K562 (cell line): ENCODE measurements around the gene SRSF5. TPM values are rescaled to one million over a fixed set of nuclear protein-coding genes. Genes with fewer than 3 reads are reported as not detected.

Source experiments
- ATAC-seq: fragments of 200-7000 bp; cut with Tn5 transposase; 3 replicates; pipeline ENCODE4 v1.9.1; 2020; ENCODE audit warnings: moderate library complexity
- BruUV-seq: library from RNA; stranded (reverse); fragments of 400-500 nt; replicated peaks from 2 replicates; lab custom pipeline; 2021; lab: Mats Ljungman, UMichigan
- CTCF ChIA-PET: fragments of 300-600 bp; formaldehyde crosslinking; extraction: SDS; loops from one replicate; lab custom pipeline; 2021; ENCODE audit warnings: low intra/inter-chr PET ratio; lab: Yijun Ruan, JAX
- POLR2A ChIA-PET: fragments of 300-600, 350-650 bp; sonication (Branson Sonifier 250); formaldehyde crosslinking; extraction: SDS; loops from one replicate; lab custom pipeline; 2021; ENCODE audit warnings: antibody characterized with exemption, inconsistent platforms; lab: Yijun Ruan, JAX
- DNase-seq, 4 experiments: peaks; one replicate each; pipeline versions ENCODE4 v3.0.0 to v3.0.0-alpha.2; 2011 to 2018; ENCODE audit warnings: low spot score in 3 of 4, mixed read lengths in 3 of 4; ENCODE audit errors: extremely low read depth in 1 of 4
- FAIRE-seq: peaks from 2 replicates; lab custom pipeline; 2011; peaks lifted over from hg19 to GRCh38; lab: Jason Lieb, UNC
- H2AFZ ChIP-seq: 2 replicates; pipeline ENCODE4 v1.6.0; 2011; ENCODE audit warnings: low read depth, low read length, control low read depth, inconsistent platforms
- H3K27ac ChIP-seq: fragments of 200-600 bp; 3 replicates; pipeline ENCODE4 v1.8.0; 2011; ENCODE audit warnings: low read depth, mild to moderate bottlenecking, control low read depth, inconsistent platforms, low read length, moderate library complexity, mixed read lengths; ENCODE audit errors: extremely low read depth
- H3K27me3 ChIP-seq, 2 experiments: fragments of 300-600 bp in 1 of 2; 2 replicates in 1 of 2; 3 replicates in 1 of 2; pipeline versions ENCODE4 v1.6.0 to v1.8.0; 2011; ENCODE audit warnings: inconsistent platforms in 2 of 2, low read length in 2 of 2, mild to moderate bottlenecking in 1 of 2, mixed read lengths in 1 of 2, moderate library complexity in 1 of 2; ENCODE audit not compliant: control insufficient read depth in 2 of 2, insufficient read depth in 2 of 2
- H3K36me3 ChIP-seq: fragments of 300-600 bp; 3 replicates; pipeline ENCODE4 v1.8.0; 2011; ENCODE audit warnings: mild to moderate bottlenecking, low read length, inconsistent platforms; ENCODE audit not compliant: control insufficient read depth, insufficient read depth
- H3K4me1 ChIP-seq, 2 experiments: fragments of 200-600 bp in 1 of 2; replicated peaks in 1 of 2; 2 replicates in 1 of 2; 3 replicates in 1 of 2; pipeline versions ENCODE4 v1.5.1 to v1.8.0; 2011; ENCODE audit warnings: inconsistent platforms in 2 of 2, low read length in 2 of 2, mild to moderate bottlenecking in 1 of 2, mixed read lengths in 1 of 2, moderate library complexity in 1 of 2; ENCODE audit not compliant: control insufficient read depth in 2 of 2, insufficient read depth in 2 of 2
- H3K4me2 ChIP-seq: 2 replicates; pipeline ENCODE4 v1.6.1; 2011; ENCODE audit warnings: low read length, control low read depth, inconsistent platforms, mixed read lengths; ENCODE audit not compliant: insufficient read depth
- H3K4me3 ChIP-seq: fragments of 200-600 bp; sonication (generic), shearing (Covaris generic); 2 replicates; pipeline ENCODE4 v1.5.1; 2016; ENCODE audit warnings: control low read depth, inconsistent platforms
- H3K79me2 ChIP-seq: fragments of 200-600 bp; 3 replicates; pipeline ENCODE4 v1.8.0; 2011; ENCODE audit warnings: low read length, inconsistent platforms; ENCODE audit not compliant: control insufficient read depth, insufficient read depth
- H3K9ac ChIP-seq, 2 experiments: 2 replicates each; pipeline versions ENCODE4 v1.6.0 to v1.6.1; 2011; ENCODE audit warnings: low read depth in 2 of 2, low read length in 2 of 2, control low read depth in 1 of 2, inconsistent platforms in 1 of 2, mild to moderate bottlenecking in 1 of 2, mixed read lengths in 1 of 2; ENCODE audit not compliant: insufficient read depth in 1 of 2
- H3K9me1 ChIP-seq: one replicate; pipeline ENCODE4 v1.6.0; 2011; ENCODE audit warnings: inconsistent platforms, mild to moderate bottlenecking, low read length, moderate library complexity; ENCODE audit not compliant: control insufficient read depth, insufficient read depth
- H3K9me3 ChIP-seq: replicated peaks from 2 replicates; pipeline ENCODE4 v1.5.1; 2011; ENCODE audit warnings: low read depth, low read length, inconsistent platforms; ENCODE audit not compliant: control insufficient read depth, insufficient read depth
- H4K20me1 ChIP-seq: replicated peaks from 2 replicates; pipeline ENCODE4 v1.6.1; 2011; ENCODE audit warnings: low read length, inconsistent platforms, mixed read lengths; ENCODE audit not compliant: control insufficient read depth, insufficient read depth
- EP400 ChIP-seq: fragments of 450-650 bp; IDR thresholded peaks from 2 replicates; pipeline ENCODE4 v1.6.1; 2017; ENCODE audit warnings: antibody characterized with exemption, mild to moderate bottlenecking, moderate library complexity
- FOXK2 ChIP-seq, 2 experiments: fragments of 450-650 bp; IDR thresholded peaks in 1 of 2; conservative IDR thresholded peaks in 1 of 2; 2 replicates each; pipeline ENCODE4 v1.6.1; 2016; ENCODE audit warnings: low read depth in 2 of 2, mild to moderate bottlenecking in 1 of 2
- GABPB1 ChIP-seq: sonication (generic); formaldehyde crosslinking; IDR thresholded peaks from 2 replicates; pipeline ENCODE4 v1.8.0; 2022; ENCODE audit warnings: mild to moderate bottlenecking, missing genetic modification reagents
- HDAC6 ChIP-seq: IDR thresholded peaks from 2 replicates; pipeline ENCODE4 v1.6.1; 2012; ENCODE audit warnings: low read depth, mild to moderate bottlenecking, control low read depth, inconsistent platforms, low read length, moderate library complexity
- HIVEP1 ChIP-seq: fragments of 250-450 bp; sonication (Bioruptor Pico); IDR thresholded peaks from 2 replicates; pipeline ENCODE4 v1.4.0; 2020; ENCODE audit warnings: mild to moderate bottlenecking
- ILK ChIP-seq: fragments of 450-650 bp; IDR thresholded peaks from 2 replicates; pipeline ENCODE4 v1.6.1; 2016; ENCODE audit warnings: missing genetic modification characterization, low read depth, mild to moderate bottlenecking, missing compliant biosample characterization, moderate library complexity, borderline replicate concordance
- MEIS2 ChIP-seq: fragments of 450-650 bp; IDR thresholded peaks from 2 replicates; pipeline ENCODE4 v1.6.1; 2014; ENCODE audit warnings: mild to moderate bottlenecking; ENCODE audit not compliant: partially characterized antibody
- PHF20 ChIP-seq: fragments of 450-650 bp; IDR thresholded peaks from 2 replicates; pipeline ENCODE4 v1.6.1; 2018; ENCODE audit not compliant: partially characterized antibody
- POLR2G ChIP-seq: fragments of 200-400 bp; formaldehyde crosslinking; IDR thresholded peaks from 2 replicates; pipeline ENCODE4 v1.6.1; 2017; ENCODE audit warnings: low read depth, mild to moderate bottlenecking, antibody characterized with exemption, low read length, moderate library complexity
- PPARD ChIP-seq: fragments of 250-450 bp; sonication (Bioruptor Pico); IDR thresholded peaks from 2 replicates; pipeline ENCODE4 v1.8.0; 2022; ENCODE audit warnings: inconsistent platforms, mild to moderate bottlenecking, moderate library complexity
- PRPF4 ChIP-seq: fragments of 200-400 bp; formaldehyde crosslinking; IDR thresholded peaks from one replicate; pipeline ENCODE4 v1.6.1; 2017; ENCODE audit warnings: low read length, low read depth, mild to moderate bottlenecking; ENCODE audit not compliant: insufficient read depth, poor library complexity, severe bottlenecking
- RBM25 ChIP-seq: fragments of 200-400 bp; formaldehyde crosslinking; IDR thresholded peaks from 2 replicates; pipeline ENCODE4 v1.6.1; 2018; ENCODE audit warnings: low read length, low read depth, moderate library complexity; ENCODE audit not compliant: severe bottlenecking
- SAFB2 ChIP-seq: fragments of 200-400 bp; formaldehyde crosslinking; IDR thresholded peaks from 2 replicates; pipeline ENCODE4 v1.6.1; 2018; ENCODE audit warnings: borderline replicate concordance, low read length, low read depth, moderate library complexity; ENCODE audit not compliant: severe bottlenecking
- TRIM28 ChIP-seq: fragments of 450-650 bp; IDR thresholded peaks from 2 replicates; pipeline ENCODE4 v1.6.1; 2017
- ZNF224 ChIP-seq: sonication (generic); formaldehyde crosslinking; IDR thresholded peaks from 2 replicates; pipeline ENCODE4 v1.8.0; 2022; ENCODE audit warnings: mild to moderate bottlenecking, missing genetic modification reagents
- ZNF253 ChIP-seq: fragments of 250-450 bp; sonication (Bioruptor Pico); conservative IDR thresholded peaks from 2 replicates; pipeline ENCODE4 v1.6.1; 2021; ENCODE audit warnings: mild to moderate bottlenecking
- ZNF431 ChIP-seq: sonication (generic); formaldehyde crosslinking; IDR thresholded peaks from 2 replicates; pipeline ENCODE4 v1.8.0; 2022; ENCODE audit warnings: mild to moderate bottlenecking, missing genetic modification reagents
- ZNF589 ChIP-seq: fragments of 200-800 bp; sonication (Bioruptor generic); IDR thresholded peaks from 2 replicates; pipeline ENCODE4 v1.6.1; 2016; ENCODE audit warnings: low read depth, missing genetic modification characterization, missing compliant biosample characterization
- whole genome bisulfite sequencing: fragments of 100-300 bp; shearing (Covaris generic); methylation state at CpG from one replicate; pipeline ENCODE4 v1.1.6; 2016; ENCODE audit warnings: low coverage, mixed read lengths; ENCODE audit not compliant: insufficient coverage; ENCODE audit errors: missing lambda C conversion rate; 5-methylcytosine and 5-hydroxymethylcytosine counted together
- in situ Hi-C: fragments of 300-500 bp; cut with MboI; formaldehyde crosslinking; loops from 4 replicates; pipeline ENCODE4 v1.15.0; 2018; ENCODE audit warnings: inconsistent platforms, mixed read lengths
- intact Hi-C: fragments of 100-400 bp; cut with micrococcal nuclease; formaldehyde crosslinking; loops from 2 replicates; pipeline ENCODE4 v1.14.2; 2022
- polyA plus RNA-seq, 8 experiments: library from polyadenylated mRNA; depleted of rRNA in 4 of 8; stranded (reverse) in 5 of 8; unstranded in 3 of 8; fragments of >200 nt; fragmentation: Nextera tagmentation in 2 of 8; fragmentation: Illumina TruSeq in 1 of 8; extraction: Ambion mirVana in 2 of 8; extraction: Trizol in 1 of 8; gene quantifications; 2 replicates each; pipeline versions ENCODE4 v1.2.1 to v1.2.3, GENCODE V29; 2011 to 2014; ENCODE audit warnings: inconsistent platforms in 1 of 8, missing spikeins in 1 of 8
- total RNA-seq, 7 experiments: library from RNA; depleted of rRNA in 6 of 7; stranded (reverse); fragments of >200 nt in 6 of 7; fragmentation: Illumina TruSeq in 2 of 7; extraction: Trizol in 2 of 7; gene quantifications; 2 replicates each; pipeline versions ENCODE4 v1.2.1 to v1.2.3, GENCODE V29; 2011 to 2021; ENCODE audit warnings: low replicate concordance in 1 of 7
- TF ChIP-seq, protein P1 (sequence below): IDR thresholded peaks from 2 replicates; pipeline ENCODE4 v1.6.1; 2012; ENCODE audit warnings: low read depth, low read length, improper control_type of control experiment, borderline replicate concordance

SRSF5 gene
- total and polyA plus RNA-seq, 9 of the 15 experiments (the other 6 are each of a cell fraction or from before 2014, with no cell fraction given): 108 to 460 (median 212) TPM

DNA sequence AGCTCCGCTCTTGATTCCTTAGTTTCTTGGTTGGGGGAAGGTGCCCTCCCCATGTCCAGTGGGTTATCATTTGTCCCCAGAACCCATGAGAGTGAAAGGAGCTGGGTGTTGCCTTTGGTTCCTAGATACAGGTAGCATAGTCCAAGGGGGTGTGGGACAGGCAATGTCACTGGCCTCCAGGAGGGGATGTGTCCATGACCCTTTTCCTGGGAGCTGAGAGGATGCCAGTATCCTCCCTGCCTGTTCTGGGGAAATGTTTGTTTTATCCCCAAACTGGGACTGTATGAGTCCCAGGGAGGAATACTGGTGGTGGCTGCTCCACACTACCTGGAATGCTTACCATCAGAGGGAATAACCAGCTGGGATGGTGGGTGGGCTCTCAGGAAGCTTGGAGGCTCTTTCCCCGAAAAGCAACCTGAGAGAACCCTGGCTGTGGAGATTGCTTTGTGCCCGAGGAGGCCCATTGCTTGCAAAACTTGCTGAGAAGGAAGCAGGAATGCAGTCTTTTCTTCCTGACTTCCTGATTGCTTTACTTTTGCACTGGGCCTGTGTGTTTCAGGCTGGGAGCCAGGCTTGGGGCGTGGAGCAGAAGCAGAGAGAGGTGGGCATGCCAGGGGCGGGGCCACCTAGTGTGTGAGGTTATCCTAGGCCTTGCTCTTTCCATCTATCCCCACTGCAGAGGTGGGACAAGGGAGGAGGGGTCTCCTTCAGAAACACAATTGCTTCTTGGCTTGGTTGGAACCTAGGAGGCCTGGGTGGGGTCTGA lies 30.8 kb downstream of the SRSF5 start:
- BruUV-seq: no TSS peak
- Histone ChIP-seq H3K27ac (no peak overlapping the region), H3K4me1 (peaks cover 0 to 6% of the 10 kb centered on the region in 2 experiments; a peak in 1 of 5 replicates), H3K4me2 (no peak overlapping the region), H3K9ac (no peak overlapping the region; a peak in 1 of 4 replicates), H3K9me1 (no peaks in the 10 kb centered on the region), H3K4me3 (no peak overlapping the region), H4K20me1 (no peaks in the 10 kb centered on the region), H3K27me3 (no peaks in the 10 kb centered on the region), H3K36me3 (no peaks in the 10 kb centered on the region), H2AFZ (no peak overlapping the region), H3K79me2 (no peaks in the 10 kb centered on the region), H3K9me3 (no peaks in the 10 kb centered on the region)
- CTCF ChIA-PET: no interaction called here
- FAIRE-seq: no peak
- POLR2A ChIA-PET: interaction anchor here (0.7 to 1.0 kb wide), 2 partner anchors 30 to 159 kb away, joined by 3 to 4 read pairs; no protein-coding TSS in a partner anchor
- intact Hi-C loops (no loop called here), in situ Hi-C loops (no loop called here)
- TF ChIP-seq, protein P1, sequence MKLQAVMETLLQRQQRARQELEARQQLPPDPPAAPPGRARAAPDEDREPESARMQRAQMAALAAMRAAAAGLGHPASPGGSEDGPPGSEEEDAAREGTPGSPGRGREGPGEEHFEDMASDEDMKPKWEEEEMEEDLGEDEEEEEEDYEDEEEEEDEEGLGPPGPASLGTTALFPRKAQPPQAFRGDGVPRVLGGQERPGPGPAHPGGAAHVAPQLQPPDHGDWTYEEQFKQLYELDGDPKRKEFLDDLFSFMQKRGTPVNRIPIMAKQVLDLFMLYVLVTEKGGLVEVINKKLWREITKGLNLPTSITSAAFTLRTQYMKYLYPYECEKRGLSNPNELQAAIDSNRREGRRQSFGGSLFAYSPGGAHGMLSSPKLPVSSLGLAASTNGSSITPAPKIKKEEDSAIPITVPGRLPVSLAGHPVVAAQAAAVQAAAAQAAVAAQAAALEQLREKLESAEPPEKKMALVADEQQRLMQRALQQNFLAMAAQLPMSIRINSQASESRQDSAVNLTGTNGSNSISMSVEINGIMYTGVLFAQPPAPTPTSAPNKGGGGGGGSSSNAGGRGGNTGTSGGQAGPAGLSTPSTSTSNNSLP: no peak
- TF ChIP-seq MEIS2 (no peak), PHF20 (no peak), POLR2G (no peak), ILK (tag) (no peak), PPARD (CRISPR knock-in tag) (no peak), ZNF431 (no peak), ZNF224 (CRISPR knock-in tag) (no peak), RBM25 (no peak), TRIM28 (no peak), ZNF589 (CRISPR knock-in tag) (no peak), GABPB1 (CRISPR knock-in tag) (no peak), EP400 (no peak), ZNF253 (no peak), FOXK2 (conservative IDR thresholded peaks at IDR 0.05 in 1 of 2, IDR thresholded peaks at IDR 0.05 in 1 of 2; ENCODE audit: low read depth in 2 of 2) (no peak), PRPF4 (no peak), HDAC6 (no peak), HIVEP1 (CRISPR knock-in tag) (no peak), SAFB2 (no peak)
- DNase-seq: no peak
- no peak for ATAC-seq
- 4% methylated on average over 4 of the region's 5 CpGs for whole genome bisulfite sequencing
